Measurements from ENCODE around the gene DOK6.

Gene DOK6

DNA sequence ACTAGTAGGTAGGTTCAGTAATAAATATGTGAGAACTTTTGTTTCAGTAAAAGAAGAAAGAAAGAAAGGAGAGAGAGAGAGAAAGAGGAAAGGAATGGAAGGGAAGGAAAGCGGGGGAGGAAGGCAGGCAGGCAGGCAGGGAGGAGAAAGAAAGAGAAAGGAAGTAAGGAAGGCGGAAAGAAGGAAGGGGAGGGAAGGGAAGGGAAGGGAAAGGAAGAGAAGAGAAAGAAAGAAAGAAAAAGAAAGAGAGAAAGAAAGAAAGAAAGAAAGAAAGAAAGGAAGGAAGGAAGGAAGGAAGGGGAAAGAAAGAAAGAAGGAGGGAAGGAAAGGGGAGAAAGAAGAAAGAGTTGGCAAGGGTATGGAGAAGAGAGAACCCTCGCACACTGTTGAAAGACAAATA, 479.4 kb downstream of the DOK6 start:
- DNase-seq, result no peak

DNA sequence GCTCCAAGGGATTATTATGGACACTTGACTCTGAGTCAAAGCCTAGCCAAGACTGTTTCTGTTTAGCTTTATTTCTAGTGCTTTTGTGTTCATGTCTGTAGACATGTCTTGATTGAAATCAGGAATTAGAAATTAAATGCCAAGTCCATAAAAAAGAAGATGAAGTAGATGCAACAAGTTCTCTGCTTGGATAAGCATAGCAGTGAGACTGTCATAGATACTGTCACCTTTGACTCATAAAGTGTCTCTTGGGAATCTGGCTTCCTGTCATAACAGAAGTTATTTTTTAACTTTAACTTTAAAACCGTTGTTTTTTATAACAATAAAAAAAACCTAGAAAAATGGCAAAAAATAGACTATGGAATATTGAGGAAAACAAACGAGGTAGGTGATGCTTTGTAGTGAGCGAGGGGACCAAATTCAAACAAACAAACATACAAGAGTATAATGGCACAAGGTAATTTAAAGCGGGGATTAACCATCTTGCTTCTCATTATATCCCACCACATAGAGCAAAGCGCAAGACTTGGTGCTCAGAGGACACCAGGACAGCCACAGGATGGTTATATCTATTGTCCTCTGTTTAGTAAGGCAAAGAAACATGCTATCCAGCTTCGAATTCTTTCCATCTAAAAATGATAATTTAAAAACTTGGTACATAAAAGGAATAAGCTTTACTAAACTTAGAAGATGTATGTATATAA, 482.4 kb downstream of the DOK6 start:
- no peak for DNase-seq

DNA sequence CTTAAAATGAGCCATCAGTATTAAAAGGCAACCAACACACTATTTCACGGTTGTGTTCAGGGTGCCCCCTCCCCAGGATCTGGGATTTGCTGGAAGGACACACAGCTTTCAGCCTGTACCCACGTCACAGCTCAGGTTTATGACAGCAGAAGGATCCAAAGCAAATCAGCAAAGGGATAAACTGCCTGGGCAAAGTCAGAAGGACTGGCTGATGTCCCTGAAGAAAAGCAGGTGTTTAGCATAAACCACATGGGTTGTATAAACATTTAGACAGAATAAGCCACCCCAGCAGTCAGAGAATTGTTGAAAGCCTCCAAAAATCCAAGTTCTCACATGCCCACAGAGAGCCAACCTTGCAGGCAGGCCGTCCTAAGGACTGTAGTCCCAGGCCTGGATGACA, 483.1 kb downstream of the DOK6 start:
- DNase-seq, result no peak

DNA sequence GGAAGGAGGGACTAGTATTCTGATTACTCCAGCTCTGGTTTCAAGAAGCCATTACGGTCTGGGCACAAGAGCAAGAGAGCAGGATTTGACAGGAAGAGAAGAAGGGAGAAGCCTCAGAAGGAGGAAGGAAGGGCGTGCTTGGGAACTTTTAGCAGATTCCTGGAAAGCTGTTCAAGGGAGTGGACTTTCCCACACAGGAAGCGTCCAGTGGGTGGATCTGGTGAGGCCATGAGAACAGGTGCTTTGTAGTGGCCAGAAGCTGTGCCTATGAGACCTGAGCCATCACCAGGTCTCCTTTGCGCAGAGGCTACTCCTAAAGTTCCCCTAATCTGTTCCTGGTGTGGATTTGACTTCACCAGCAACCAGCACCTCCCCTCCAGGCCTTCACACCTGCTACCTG, 484.7 kb downstream of the DOK6 start:
- no peak for DNase-seq

DNA sequence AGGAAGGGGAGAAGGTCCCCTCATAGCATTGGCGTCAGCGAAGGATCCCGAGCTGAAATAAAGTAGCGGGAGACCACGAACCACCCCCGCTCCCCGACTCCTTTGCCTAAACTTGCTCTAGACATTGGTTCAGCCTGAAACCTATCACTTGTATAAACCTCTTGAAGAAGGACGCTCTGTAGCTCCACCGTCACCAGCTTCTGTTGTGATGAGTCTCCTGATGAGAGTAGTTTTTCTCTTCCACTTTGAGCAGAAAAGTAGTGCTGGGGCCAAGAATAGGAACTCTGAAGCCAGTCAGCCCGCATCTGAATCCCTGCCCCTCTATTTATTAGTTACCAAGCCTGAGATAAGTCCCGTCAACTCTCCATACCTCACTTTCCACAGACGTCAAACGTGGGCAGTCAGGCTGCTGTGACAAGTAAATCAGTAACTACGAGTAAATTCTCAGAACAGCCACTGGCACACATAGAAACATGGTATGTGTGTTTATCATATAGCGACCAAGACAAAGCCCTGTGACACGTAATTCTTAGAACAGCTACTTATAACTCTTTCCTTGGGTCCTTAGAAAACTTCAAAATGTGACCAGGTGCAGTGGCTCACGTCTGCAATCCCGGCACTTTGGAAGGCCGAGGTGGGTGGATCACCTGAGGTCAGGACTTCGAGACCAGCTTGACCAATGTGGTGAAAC, 485.3 kb downstream of the DOK6 start:
- DNase-seq, result no peak

DNA sequence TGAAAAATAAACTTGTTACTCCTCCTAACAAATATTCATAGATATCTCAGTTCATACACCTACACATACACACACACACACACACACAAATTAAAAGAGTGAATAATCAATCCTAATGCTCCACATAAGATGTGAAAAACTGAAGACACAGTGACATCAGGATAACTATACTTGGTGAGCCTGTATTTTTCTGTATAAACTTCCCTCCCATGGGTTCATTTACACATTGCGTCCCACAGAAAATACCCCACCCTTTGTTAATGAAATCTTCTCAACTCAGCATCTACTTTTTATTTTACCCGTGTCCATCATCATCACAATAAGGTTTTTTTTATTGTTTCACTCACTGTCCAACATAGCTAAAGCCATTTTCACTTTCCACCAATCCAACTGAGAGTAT, 486.6 kb downstream of the DOK6 start:
- no peak for DNase-seq

DNA sequence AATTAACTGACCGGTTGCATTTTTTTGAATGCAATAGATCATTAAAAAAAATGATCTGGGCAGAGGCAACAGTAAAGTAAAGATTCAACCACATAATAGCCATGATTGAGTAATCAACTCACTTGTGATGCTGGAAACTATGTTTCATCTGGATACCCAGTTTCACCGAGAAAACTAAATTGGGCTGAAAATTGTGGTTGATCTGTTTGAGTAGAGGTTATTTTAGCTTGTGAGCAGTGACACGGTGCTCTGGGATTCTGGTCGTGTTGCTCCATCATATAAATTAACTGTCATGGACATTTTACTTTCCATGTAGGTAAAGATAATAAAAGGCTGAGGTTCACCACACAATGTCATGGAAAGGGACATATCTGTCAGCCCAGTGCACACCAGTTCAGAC, 488.3 kb downstream of the DOK6 start:
- DNase-seq, result no peak

DNA sequence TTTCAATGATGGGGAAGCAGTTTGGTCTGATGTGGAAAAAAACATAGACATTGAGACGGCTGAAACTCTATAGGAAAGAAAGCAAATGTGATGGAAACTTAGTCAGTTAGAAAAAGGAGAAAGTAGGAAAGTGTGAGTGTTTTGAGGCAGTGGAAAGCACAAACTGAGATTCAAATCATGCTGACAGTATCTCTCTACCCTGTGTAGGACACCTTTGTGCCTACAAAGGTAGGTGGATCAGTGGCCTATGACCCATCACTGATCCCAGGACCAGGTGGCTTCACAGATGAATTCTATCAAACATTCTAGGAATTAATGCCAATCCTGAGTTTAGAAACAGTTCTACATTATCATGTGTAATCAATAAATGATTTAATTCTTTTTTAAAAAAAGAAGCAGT, 489.9 kb downstream of the DOK6 start:
- no peak for DNase-seq

DNA sequence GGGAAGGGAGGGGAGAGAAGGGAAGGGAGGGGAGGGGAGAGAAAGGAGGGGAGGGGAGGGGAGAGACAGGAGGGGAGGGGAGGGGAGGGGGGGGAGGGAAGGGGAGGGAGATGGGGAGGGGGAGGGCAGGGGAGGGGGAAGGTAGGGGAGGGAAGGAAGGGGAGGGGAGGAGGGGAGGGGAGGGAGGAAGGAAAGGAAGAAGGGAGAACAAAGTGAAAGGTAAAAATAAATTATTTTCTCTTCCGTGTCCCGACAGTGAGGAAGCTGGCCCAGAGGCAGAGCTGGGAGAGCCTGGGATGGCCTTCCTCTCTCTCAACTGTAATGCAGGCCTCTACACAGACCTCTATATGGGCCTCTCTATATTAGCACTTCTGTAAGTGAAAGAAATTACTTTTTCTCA, 493.8 kb downstream of the DOK6 start:
- DNase-seq, result no peak

DNA sequence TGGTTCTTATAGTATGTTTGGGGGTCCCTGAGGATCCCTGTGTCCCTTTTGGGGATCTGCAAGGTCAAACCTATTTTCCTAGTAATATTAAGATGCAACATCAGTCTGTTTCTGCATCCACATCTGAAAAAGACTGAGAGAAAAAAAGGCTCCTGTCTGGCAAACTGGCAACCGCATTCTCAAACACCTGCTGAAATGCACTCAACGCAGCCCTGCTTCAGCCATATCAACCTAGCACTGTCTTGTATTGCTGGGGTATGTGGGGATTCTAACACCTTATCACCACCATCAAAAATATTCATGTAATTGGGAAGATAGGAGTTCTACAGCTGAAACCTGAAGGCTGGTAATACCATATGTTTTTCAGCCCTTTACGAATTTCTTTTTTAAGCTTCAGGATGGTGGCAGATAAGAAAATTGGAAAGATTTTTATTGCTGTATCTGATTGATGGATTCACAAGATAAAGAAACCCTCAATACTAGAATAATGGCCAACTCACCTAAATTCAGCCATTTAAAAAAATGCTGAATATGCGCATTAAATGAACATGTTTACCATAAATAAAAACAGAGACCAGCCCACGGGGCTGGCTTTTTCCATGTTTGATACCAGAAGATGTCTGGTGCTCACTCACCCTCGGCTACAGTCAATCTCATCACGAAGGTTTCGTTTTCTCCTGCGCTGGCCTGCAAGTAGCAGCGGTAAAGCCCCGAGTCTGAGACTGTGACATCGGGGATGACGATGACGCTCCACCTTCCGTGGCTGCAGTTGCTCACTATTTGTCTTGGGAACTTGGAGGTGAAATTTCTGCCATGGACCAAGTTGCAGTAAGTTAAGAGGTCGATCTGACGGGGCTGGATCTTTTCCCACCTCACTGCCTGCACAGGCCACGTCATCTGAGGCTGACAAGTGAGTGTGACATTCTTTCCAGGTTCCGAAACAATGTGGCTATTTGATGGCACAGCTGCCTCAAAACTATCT, 494.7 kb downstream of the DOK6 start:
- DNase-seq, result no peak

DNA sequence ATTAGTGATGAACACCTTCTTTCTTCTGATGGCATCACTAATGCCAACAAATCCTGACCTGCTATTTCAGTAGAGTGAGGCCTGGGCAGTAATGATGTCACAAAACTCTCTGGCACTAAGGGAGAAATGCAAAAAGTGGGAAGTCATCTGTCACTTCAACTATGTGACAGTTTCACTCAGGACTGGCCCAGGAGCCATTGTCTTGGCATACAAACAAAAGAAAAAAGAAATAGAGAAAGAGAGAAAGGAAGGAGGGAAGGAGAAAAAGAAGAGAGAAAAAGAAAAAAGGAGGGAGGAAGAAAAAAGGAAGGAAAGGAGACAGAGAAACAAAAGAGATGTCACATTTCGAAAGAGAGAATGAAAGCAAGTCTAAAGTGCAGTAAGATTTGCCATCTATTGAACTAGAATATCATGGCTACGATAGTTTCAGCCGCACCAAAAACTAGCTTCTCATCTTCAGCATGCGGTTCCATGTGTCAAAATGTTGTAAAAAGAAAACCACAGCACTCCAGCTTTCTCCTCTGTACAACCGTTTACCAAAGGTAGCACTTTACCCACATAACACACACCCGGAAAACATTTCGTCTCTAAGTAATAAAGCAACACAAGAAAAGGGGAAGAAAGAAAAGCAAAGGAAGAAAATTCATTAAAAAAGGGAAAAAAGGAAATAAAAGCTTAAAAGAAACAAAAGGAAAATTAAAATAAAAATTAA, 496.9 kb downstream of the DOK6 start:
- DNase-seq, result no peak

DNA sequence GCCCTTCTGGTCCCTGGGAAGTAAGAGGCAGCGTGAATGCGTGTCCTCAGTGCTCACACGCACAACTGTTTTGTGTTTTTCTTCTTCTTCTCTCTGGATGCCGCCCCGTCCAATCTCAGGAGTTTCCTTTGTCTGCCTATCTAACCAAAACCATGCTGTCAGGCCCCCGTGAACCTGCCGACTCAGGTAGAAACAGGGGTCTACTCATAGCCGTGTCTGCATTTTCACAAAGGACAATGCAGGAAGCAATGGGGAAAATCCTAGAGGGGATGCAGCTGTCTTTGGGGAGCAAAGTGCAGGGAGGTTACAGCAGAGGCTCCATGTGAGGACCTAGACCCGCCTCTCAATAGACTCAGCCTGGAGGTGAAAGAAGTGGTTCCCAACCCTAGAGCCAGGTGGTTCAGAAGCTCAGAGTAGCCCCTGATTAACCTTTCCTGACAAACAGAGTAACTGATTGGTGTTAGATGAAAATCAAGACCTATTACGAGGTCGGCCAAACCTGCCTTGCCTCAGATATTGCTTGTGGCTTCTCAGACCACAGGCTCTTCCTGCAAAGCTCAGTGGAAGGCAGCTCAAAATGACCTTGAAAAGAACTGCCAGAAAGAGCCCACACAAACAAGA, 497.7 kb downstream of the DOK6 start:
- DNase-seq, result no peak
